ENCODE measurements around the gene TXNRD1.

DNA sequence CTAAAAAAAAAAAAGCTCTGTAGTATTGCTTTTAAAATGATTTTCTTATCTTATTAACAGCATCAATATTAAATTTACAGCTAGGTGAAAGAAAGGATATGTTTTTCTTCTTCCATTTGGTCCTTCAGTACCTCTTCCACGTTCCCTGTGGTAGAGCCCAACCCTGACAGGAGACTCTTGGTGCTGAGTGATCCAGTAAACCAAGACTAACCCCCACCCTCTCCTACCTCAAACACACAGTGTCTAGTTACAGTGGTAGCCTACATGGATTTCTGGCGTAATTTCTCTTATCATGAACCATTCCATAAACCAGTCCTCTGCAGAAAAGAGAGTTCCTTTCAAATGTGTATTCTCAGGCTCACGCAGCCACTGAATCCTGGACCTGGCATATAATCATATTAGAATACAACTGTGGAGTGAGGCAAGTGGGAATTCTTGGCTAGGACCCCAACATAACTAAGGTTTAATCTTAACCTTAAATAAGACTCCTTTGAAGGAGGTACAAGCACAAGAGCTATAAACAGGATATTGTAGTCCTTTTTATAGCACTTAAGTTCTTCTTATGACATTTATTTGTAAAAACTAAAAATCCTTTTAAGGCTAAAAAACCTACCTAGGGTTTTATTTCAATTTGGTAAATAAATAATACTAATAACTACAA is 27.1 kb downstream of the TXNRD1 start:
- TF ChIP-seq CTCF (IDR thresholded peaks at IDR 0.05), result no peak
- TF ChIP-seq POLR2A (IDR thresholded peaks at IDR 0.05), result no peak
